T-cell (primary cell): ENCODE results near the gene SPRR1B. TPM values are rescaled to one million over a fixed set of nuclear protein-coding genes. Genes with fewer than 3 reads are reported as not detected.

Source experiments
- ATAC-seq, 4 experiments: fragments of 200-7000 bp in 3 of 4; fragments of 150-1000 bp in 1 of 4; cut with Tn5 transposase; replicated peaks in 1 of 4; 1 replicate in 3 of 4; 2 replicates in 1 of 4; pipeline ENCODE4 v1.10.0; 2021; ENCODE audit warnings: moderate library complexity in 3 of 4, mild to moderate bottlenecking in 2 of 4, moderate number of reproducible peaks in 1 of 4
- CTCF ChIA-PET, 2 donors: fragments of 300-600 bp; sonication (Branson Sonifier 250); formaldehyde crosslinking; loops; one replicate each; lab custom pipeline; 2022; ENCODE audit warnings: antibody characterized with exemption in 2 of 2; lab: Charles Lee
- POLR2A ChIA-PET, 2 donors: fragments of 300-600 bp; sonication (Branson Sonifier 250); formaldehyde crosslinking; loops; one replicate each; lab custom pipeline; 2022; ENCODE audit warnings: antibody characterized with exemption in 2 of 2; lab: Charles Lee
- DNase-seq, 35 experiments: peaks; one replicate each; pipeline versions ENCODE4 v3.0.0 to v3.0.0-alpha.2; 2013 to 2023
- H3K27ac ChIP-seq: one replicate; pipeline ENCODE4 v1.5.1; 2013; ENCODE audit warnings: low read length
- H3K27me3 ChIP-seq, 2 experiments: replicated peaks in 1 of 2; 1 replicate in 1 of 2; 2 replicates in 1 of 2; pipeline versions ENCODE4 v1.6.1 to v1.7.0; 2013; ENCODE audit warnings: low read length in 1 of 2, mixed read lengths in 1 of 2; ENCODE audit not compliant: control insufficient read depth in 2 of 2, insufficient read depth in 2 of 2; ENCODE audit errors: extremely low read depth in 1 of 2
- H3K36me3 ChIP-seq, 2 donors: 1 replicate in 1 of 2; 2 replicates in 1 of 2; pipeline versions ENCODE4 v1.6.1 to v1.7.0; 2013; ENCODE audit warnings: low read length in 1 of 2; ENCODE audit not compliant: control insufficient read depth in 2 of 2, insufficient read depth in 1 of 2; ENCODE audit errors: extremely low read depth in 1 of 2
- H3K4me1 ChIP-seq, 2 experiments: 1 replicate in 1 of 2; 2 replicates in 1 of 2; pipeline versions ENCODE4 v1.6.1 to v1.7.0; 2013; ENCODE audit warnings: low read length in 2 of 2, mixed read lengths in 1 of 2; ENCODE audit not compliant: insufficient read depth in 2 of 2, control insufficient read depth in 1 of 2; ENCODE audit errors: extremely low read depth in 1 of 2
- H3K4me3 ChIP-seq, 2 donors: 1 replicate in 1 of 2; 2 replicates in 1 of 2; pipeline versions ENCODE4 v1.5.1 to v1.7.0; 2013; ENCODE audit warnings: mild to moderate bottlenecking in 2 of 2, low read length in 1 of 2, moderate library complexity in 1 of 2; ENCODE audit not compliant: control insufficient read depth in 1 of 2; ENCODE audit errors: extremely low read depth in 1 of 2
- H3K9me3 ChIP-seq: 2 replicates; pipeline ENCODE4 v1.7.0; 2013
- H3K27ac Mint-ChIP-seq, 2 donors: one replicate each; pipeline ENCODE4 v1.8.0; 2020 to 2021; ENCODE audit warnings: mild to moderate bottlenecking in 2 of 2, mixed read lengths in 2 of 2
- H3K27me3 Mint-ChIP-seq, 2 donors: one replicate each; pipeline ENCODE4 v1.8.0; 2021 to 2022; ENCODE audit warnings: mixed read lengths in 2 of 2
- H3K36me3 Mint-ChIP-seq: one replicate; pipeline ENCODE4 v1.8.0; 2021; ENCODE audit warnings: mixed read lengths
- H3K4me1 Mint-ChIP-seq, 3 donors: one replicate each; pipeline ENCODE4 v1.8.0; 2020 to 2022; ENCODE audit warnings: mixed read lengths in 3 of 3, mild to moderate bottlenecking in 1 of 3
- H3K4me3 Mint-ChIP-seq, 3 donors: one replicate each; pipeline ENCODE4 v1.8.0; 2020 to 2022; ENCODE audit warnings: mild to moderate bottlenecking in 3 of 3, mixed read lengths in 3 of 3, moderate library complexity in 3 of 3
- H3K9me3 Mint-ChIP-seq, 3 donors: one replicate each; pipeline ENCODE4 v1.8.0; 2020 to 2022; ENCODE audit warnings: mixed read lengths in 3 of 3
- WGBS: methylation state at CpG from one replicate; pipeline ENCODE4 v1.1.5; 2013; ENCODE audit warnings: missing lambda C conversion rate; ENCODE audit not compliant: insufficient coverage; 5-methylcytosine and 5-hydroxymethylcytosine counted together
- total RNA-seq, 35 experiments: library from RNA in 6 of 35; stranded (reverse) in 6 of 35; fragments of 120-200 nt in 1 of 35; gene quantifications; one replicate each; pipeline versions ENCODE4 v1.2.1 to v1.2.4 and lab custom pipeline; 2013 to 2026

The SPRR1B gene
- total RNA-seq, 5 donors from 2014 or later (not counting 1 experiment from before 2014, with no cell fraction given): not detected

GRCh38 chr1:153081736-153082135 is 50.7 kb downstream of the SPRR1B start:
- no CpG with 5 or more reads among the region's 3 CpGs for WGBS

More at GRCh38 chr1:153081736-153082135, 50.7 kb downstream of the SPRR1B start:
- ATAC-seq: no peak
- H3K36me3 Mint-ChIP-seq: no peaks in the 10 kb centered on the region
- peaks cover 7 to 13% (median 9%) of the 10 kb centered on the region in 3 donors for H3K9me3 Mint-ChIP-seq
- no peaks in the 10 kb centered on the region for H3K4me1 Mint-ChIP-seq
- no peak overlapping the region for H3K27ac ChIP-seq
- CTCF ChIA-PET: no interaction called here
- peaks cover 0 to 13% of the 10 kb centered on the region in 2 experiments for H3K27me3 ChIP-seq
- H3K4me3 Mint-ChIP-seq: no peak overlapping the region
- no peaks in the 10 kb centered on the region for H3K4me1 ChIP-seq
- H3K27me3 Mint-ChIP-seq: peaks cover 32 to 34% of the 10 kb centered on the region in 2 donors
- no peak for DNase-seq
- no peak overlapping the region for H3K27ac Mint-ChIP-seq
- POLR2A ChIA-PET: no interaction called here
- no peaks in the 10 kb centered on the region for H3K9me3 ChIP-seq
- H3K4me3 ChIP-seq: no peak overlapping the region
- no peaks in the 10 kb centered on the region for H3K36me3 ChIP-seq

Other genes starting within 250 kb of the SPRR1B start
- gene LCE1E, start 244.9 kb upstream of the SPRR1B start, total RNA-seq: not detected
- not detected for gene LCE1D, start 234.5 kb upstream of the SPRR1B start, total RNA-seq
- gene LCE1C, start 224.6 kb upstream of the SPRR1B start, total RNA-seq: not detected
- gene LCE1B, start 219.2 kb upstream of the SPRR1B start, total RNA-seq: not detected
- not detected for gene LCE1A, start 203.7 kb upstream of the SPRR1B start, total RNA-seq
- not detected for gene LCE6A, start 188.3 kb upstream of the SPRR1B start, total RNA-seq
- gene LCE7A, start 171.2 kb upstream of the SPRR1B start, total RNA-seq: not detected
- gene SMCP, start 152.9 kb upstream of the SPRR1B start, total RNA-seq: not detected
- not detected for gene IVL, start 122.7 kb upstream of the SPRR1B start, total RNA-seq
- gene SPRR5, start 84.0 kb upstream of the SPRR1B start, total RNA-seq: not detected
- gene SPRR4, start 60.6 kb upstream of the SPRR1B start, total RNA-seq: not detected
- gene SPRR1A, start 47.1 kb upstream of the SPRR1B start, total RNA-seq: not detected
- not detected for gene SPRR3, start 29.5 kb upstream of the SPRR1B start, total RNA-seq
- gene SPRR2D, start 9.9 kb downstream of the SPRR1B start, total RNA-seq: not detected
- gene SPRR2A, start 26.3 kb downstream of the SPRR1B start, total RNA-seq: not detected
- not detected for gene SPRR2B, start 40.4 kb downstream of the SPRR1B start, total RNA-seq
- gene SPRR2E, start 63.3 kb downstream of the SPRR1B start, total RNA-seq: not detected
- gene SPRR2F, start 82.3 kb downstream of the SPRR1B start, total RNA-seq: not detected
- gene SPRR2G, start 119.7 kb downstream of the SPRR1B start, total RNA-seq: not detected
- gene LELP1, start 172.2 kb downstream of the SPRR1B start, total RNA-seq: not detected
- gene PRR9, start 186.4 kb downstream of the SPRR1B start, total RNA-seq: not detected
- gene LORICRIN, start 228.5 kb downstream of the SPRR1B start, total RNA-seq: under 1 TPM in 1 of 5 donors, not detected in 4; 0.20 TPM